Neuronal stem cell (in vitro differentiated cells): ENCODE measurements around the gene FAM168A. TPM values are rescaled to one million over a fixed set of nuclear protein-coding genes. Genes with fewer than 3 reads are reported as not detected.

Source experiments
- DNase-seq: peaks from one replicate; pipeline ENCODE4 v3.0.0-alpha.2; 2013; ENCODE audit warnings: low spot score
- H2AFZ ChIP-seq: one replicate; pipeline ENCODE4 v1.6.1; 2013; ENCODE audit warnings: mild to moderate bottlenecking, low read length, inconsistent platforms
- H2AK5ac ChIP-seq: 2 replicates; pipeline ENCODE4 v1.6.1; 2013; ENCODE audit warnings: low read depth, mild to moderate bottlenecking, inconsistent platforms, low read length, moderate library complexity, mixed read lengths
- H2BK120ac ChIP-seq: 2 replicates; pipeline ENCODE4 v1.6.1; 2013; ENCODE audit warnings: low read depth, mild to moderate bottlenecking, inconsistent platforms, low read length, moderate library complexity, mixed read lengths
- H2BK12ac ChIP-seq: one replicate; pipeline ENCODE4 v1.6.1; 2013; ENCODE audit warnings: low read length, inconsistent platforms
- H2BK15ac ChIP-seq: 2 replicates; pipeline ENCODE4 v1.6.1; 2013; ENCODE audit warnings: mild to moderate bottlenecking, low read length, inconsistent platforms, mixed read lengths
- H2BK5ac ChIP-seq: one replicate; pipeline ENCODE4 v1.6.1; 2013; ENCODE audit warnings: inconsistent platforms, mild to moderate bottlenecking, low read length, moderate library complexity
- H3K14ac ChIP-seq: one replicate; pipeline ENCODE4 v1.6.1; 2013; ENCODE audit warnings: low read length, inconsistent platforms
- H3K18ac ChIP-seq: 2 replicates; pipeline ENCODE4 v1.6.1; 2013; ENCODE audit warnings: low read length, inconsistent platforms
- H3K23ac ChIP-seq: 2 replicates; pipeline ENCODE4 v1.6.1; 2013; ENCODE audit warnings: low read depth, mild to moderate bottlenecking, mixed read lengths, low read length, inconsistent platforms; ENCODE audit not compliant: poor library complexity
- H3K27ac ChIP-seq: replicated peaks from 3 replicates; pipeline ENCODE4 v1.5.1; 2013; ENCODE audit warnings: low read length, inconsistent platforms
- H3K27me3 ChIP-seq, 3 experiments: 2 replicates each; pipeline ENCODE4 v1.6.1; 2013; ENCODE audit warnings: low read length in 3 of 3, mild to moderate bottlenecking in 2 of 3, inconsistent platforms in 1 of 3, low read depth in 1 of 3, mixed read lengths in 1 of 3, moderate library complexity in 1 of 3; ENCODE audit not compliant: control insufficient read depth in 3 of 3, insufficient read depth in 3 of 3
- H3K36me3 ChIP-seq, 2 donors: replicated peaks in 1 of 2; 2 replicates each; pipeline ENCODE4 v1.6.1; 2013; ENCODE audit warnings: low read length in 2 of 2; ENCODE audit not compliant: control insufficient read depth in 2 of 2, insufficient read depth in 2 of 2
- H3K4ac ChIP-seq: 2 replicates; pipeline ENCODE4 v1.6.1; 2013; ENCODE audit warnings: inconsistent platforms, mild to moderate bottlenecking, low read length, moderate library complexity
- H3K4me1 ChIP-seq, 2 donors: 1 replicate in 1 of 2; 2 replicates in 1 of 2; pipeline ENCODE4 v1.6.1; 2013; ENCODE audit warnings: low read length in 2 of 2, low read depth in 1 of 2; ENCODE audit not compliant: control insufficient read depth in 2 of 2, insufficient read depth in 1 of 2
- H3K4me2 ChIP-seq: one replicate; pipeline ENCODE4 v1.6.1; 2013; ENCODE audit warnings: mild to moderate bottlenecking, low read length, inconsistent platforms; ENCODE audit not compliant: insufficient read depth, poor library complexity, severe bottlenecking
- H3K4me3 ChIP-seq, 2 donors: 2 replicates each; pipeline ENCODE4 v1.5.1; 2013; ENCODE audit warnings: low read length in 2 of 2, mild to moderate bottlenecking in 2 of 2, inconsistent platforms in 1 of 2, moderate library complexity in 1 of 2
- H3K79me1 ChIP-seq: one replicate; pipeline ENCODE4 v1.6.1; 2013; ENCODE audit warnings: low read depth, mild to moderate bottlenecking, inconsistent platforms, low read length, moderate library complexity
- H3K9ac ChIP-seq: one replicate; pipeline ENCODE4 v1.6.1; 2013; ENCODE audit warnings: mild to moderate bottlenecking, low read depth, low read length, inconsistent platforms; ENCODE audit not compliant: poor library complexity
- H3K9me3 ChIP-seq, 2 donors: replicated peaks in 1 of 2; 2 replicates each; pipeline versions ENCODE3 to v1.6.1; 2013; ENCODE audit warnings: low read length in 2 of 2, mild to moderate bottlenecking in 2 of 2, inconsistent platforms in 1 of 2, low read depth in 1 of 2, mixed read lengths in 1 of 2, moderate library complexity in 1 of 2; ENCODE audit not compliant: control insufficient read depth in 2 of 2, insufficient read depth in 1 of 2
- H4K8ac ChIP-seq: one replicate; pipeline ENCODE4 v1.6.1; 2013; ENCODE audit warnings: low read depth, mild to moderate bottlenecking, inconsistent platforms, low read length, moderate library complexity
- H4K91ac ChIP-seq: one replicate; pipeline ENCODE4 v1.6.1; 2013; ENCODE audit warnings: low read length, low read depth, mild to moderate bottlenecking, inconsistent platforms; ENCODE audit not compliant: poor library complexity
- WGBS, 2 donors: extraction: QIAGEN DNeasy Blood & Tissue Kit; methylation state at CpG; one replicate each; pipeline ENCODE4 v1.1.7; 2013; ENCODE audit warnings: missing lambda C conversion rate in 2 of 2, mixed read lengths in 1 of 2; ENCODE audit not compliant: insufficient read length in 2 of 2, insufficient replicate concordance in 1 of 2; ENCODE audit errors: extremely low coverage in 2 of 2; 5-methylcytosine and 5-hydroxymethylcytosine counted together
- polyA plus RNA-seq, 2 experiments: library from polyadenylated mRNA; stranded (reverse); fragments of 200-250 nt; gene quantifications; one replicate each; pipeline ENCODE4 v1.2.3, GENCODE V29; 2013

The FAM168A gene
- polyA plus RNA-seq (2013, experiment 1 of 2): 23.1 TPM
- polyA plus RNA-seq (2013, experiment 2 of 2): 24.7 TPM

- Histone ChIP-seq H2BK12ac (peak within 1 kb of the TSS; percentile 91), H2BK5ac (peak within 1 kb of the TSS; percentile 98), H3K36me3 (no peaks in the 10 kb centered on the region), H3K4me2 (peak within 1 kb of the TSS; percentile 79), H2BK15ac (peak within 1 kb of the TSS; percentile 91), H2AFZ (peak within 1 kb of the TSS; percentile 93), H3K27me3 (no peaks in the 10 kb centered on the region), H3K18ac (peak within 1 kb of the TSS; percentile 99), H2AK5ac (peak within 1 kb of the TSS; percentile 47), H3K9me3 (no peaks in the 10 kb centered on the region), H3K23ac (peak within 1 kb of the TSS; percentile 99), H3K27ac (peak within 1 kb of the TSS; percentile 95), H4K91ac (peak within 1 kb of the TSS; percentile 89), H3K4me3 (peak within 1 kb of the TSS; percentile 60 to 98), H4K8ac (peak within 1 kb of the TSS; percentile 86), H2BK120ac (peak within 1 kb of the TSS; percentile 36), H3K9ac (peak within 1 kb of the TSS; percentile 98), H3K14ac (peak within 1 kb of the TSS; percentile 95), H3K79me1 (peaks cover 2% of the 10 kb centered on the region), H3K4ac (peak within 1 kb of the TSS; percentile 89), H3K4me1 (peaks cover 6 to 18% of the 10 kb centered on the region in 2 donors)
- DNase-seq: peak; percentile 97
- no CpG with 5 or more reads among the region's 64 CpGs for WGBS, 2 donors
Measured at GRCh38 chr11:73597956-73598718, at the start of gene FAM168A. TSS of gene FAM168A (minus strand) at chr11:73598112. CDS start at chr11:73468474, 129,638 bp downstream.

- peak; percentile 77 for DNase-seq
- H4K91ac ChIP-seq: peak overlapping the region; percentile 92
- H2BK12ac ChIP-seq: peak overlapping the region; percentile 95
- peak overlapping the region; percentile 65 for H3K23ac ChIP-seq
- H3K4me1 ChIP-seq: peaks cover 43 to 53% of the 10 kb centered on the region in 2 donors
- peak overlapping the region; percentile 92 for H2AK5ac ChIP-seq
- H3K79me1 ChIP-seq: no peaks in the 10 kb centered on the region
- peak overlapping the region; percentile 80 for H2AFZ ChIP-seq
- H2BK120ac ChIP-seq: no peak overlapping the region
- H3K36me3 ChIP-seq: no peaks in the 10 kb centered on the region
- H3K4me3 ChIP-seq: peak overlapping the region in 1 of 2 donors; percentile 74
- H3K9ac ChIP-seq: no peak overlapping the region
- no peak overlapping the region for H3K14ac ChIP-seq
- no peak overlapping the region for H2BK5ac ChIP-seq
- H3K18ac ChIP-seq: peak overlapping the region; percentile 91
- H3K4ac ChIP-seq: no peak overlapping the region
- H4K8ac ChIP-seq: peak overlapping the region; percentile 29
- WGBS, 2 donors: no CpG with 5 or more reads among the region's 23 CpGs
- H3K4me2 ChIP-seq: peak overlapping the region; percentile 63
- no peaks in the 10 kb centered on the region for H3K27me3 ChIP-seq
- H3K27ac ChIP-seq: no peak overlapping the region
- no peaks in the 10 kb centered on the region for H3K9me3 ChIP-seq
- no peak overlapping the region for H2BK15ac ChIP-seq
Measured at GRCh38 chr11:73647459-73648100, 49.7 kb upstream of the FAM168A start.

GRCh38 chr11:73645972-73646631 lies 48.2 kb upstream of the FAM168A start, which contains the start of gene PLEKHB1:
TSS of gene PLEKHB1 (plus strand) at chr11:73646581. CDS start at chr11:73646609, 28 bp downstream.
- Histone ChIP-seq H2BK120ac (peak within 1 kb of the TSS; percentile 5), H3K36me3 (no peaks in the 10 kb centered on the region), H2BK15ac (peak within 1 kb of the TSS; percentile 29), H3K27me3 (no peaks in the 10 kb centered on the region), H3K18ac (peak within 1 kb of the TSS; percentile 89), H2AK5ac (peak within 1 kb of the TSS; percentile 0), H2BK12ac (no peak within 1 kb of the TSS), H4K91ac (no peak within 1 kb of the TSS), H3K4me3 (peak within 1 kb of the TSS in 1 of 2 donors; percentile 31), H3K4me1 (peaks cover 31 to 41% of the 10 kb centered on the region in 2 donors), H2AFZ (peak within 1 kb of the TSS; percentile 80), H2BK5ac (peak within 1 kb of the TSS; percentile 30), H3K23ac (no peak within 1 kb of the TSS), H3K14ac (no peak within 1 kb of the TSS), H3K27ac (peak within 1 kb of the TSS; percentile 84), H3K9me3 (no peaks in the 10 kb centered on the region), H3K9ac (no peak within 1 kb of the TSS), H3K79me1 (no peaks in the 10 kb centered on the region), H4K8ac (no peak within 1 kb of the TSS), H3K4me2 (peak within 1 kb of the TSS; percentile 63), H3K4ac (no peak within 1 kb of the TSS)
- peak; percentile 72 for DNase-seq
- no CpG with 5 or more reads among the region's 26 CpGs for WGBS, 2 donors
